PFSK-1 (cell line): ENCODE results near the gene MAN2B2.

Experiments used
- FOXP2 ChIP-seq: optimal IDR thresholded peaks from 2 replicates; pipeline ENCODE3; 2011; ENCODE audit warnings: borderline replicate concordance, control low read depth, inconsistent platforms; ENCODE audit not compliant: insufficient read depth; ENCODE audit errors: extremely low read length, extremely low read depth
- POLR2AphosphoS5 ChIP-seq: IDR thresholded peaks from 2 replicates; pipeline ENCODE4 v1.6.1; 2012; ENCODE audit warnings: low read depth, mild to moderate bottlenecking, control low read depth, low read length, moderate library complexity
- SIN3A ChIP-seq: IDR thresholded peaks from 2 replicates; pipeline ENCODE4 v1.6.1; 2012; ENCODE audit warnings: mild to moderate bottlenecking, low read length, moderate library complexity, borderline replicate concordance; ENCODE audit not compliant: insufficient read depth
- TAF1 ChIP-seq: IDR thresholded peaks from 2 replicates; pipeline ENCODE4 v1.6.1; 2012; ENCODE audit warnings: low read length, control low read depth, borderline replicate concordance; ENCODE audit not compliant: insufficient read depth
- TF ChIP-seq, protein P1 (sequence below), 2 experiments: IDR thresholded peaks; 2 replicates each; pipeline versions ENCODE4 v1.6.1 to v1.8.0; 2011 to 2012; ENCODE audit warnings: low read depth in 2 of 2, low read length in 2 of 2, control low read depth in 1 of 2, inconsistent platforms in 1 of 2, mild to moderate bottlenecking in 1 of 2, moderate library complexity in 1 of 2; ENCODE audit not compliant: insufficient read depth in 1 of 2

The MAN2B2 gene

DNA sequence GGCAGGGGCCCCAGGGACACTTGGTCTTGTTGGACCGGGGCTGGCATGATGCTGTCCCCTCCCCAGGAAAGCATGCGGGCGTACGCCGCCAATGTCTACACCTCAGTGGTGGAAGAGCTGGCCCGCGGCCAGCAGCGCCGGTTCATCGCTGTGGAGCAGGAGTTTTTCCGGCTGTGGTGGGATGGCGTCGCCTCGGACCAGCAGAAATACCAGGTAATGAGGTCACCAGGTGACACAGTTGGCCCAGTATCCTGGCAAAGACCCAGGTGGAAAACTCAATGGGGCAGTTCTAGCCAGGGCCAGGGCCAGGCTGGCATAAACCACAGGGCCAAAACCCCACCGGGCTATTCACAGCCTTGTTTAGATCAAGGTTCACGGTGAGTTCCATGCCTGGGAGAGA lies 1.5 kb downstream of the MAN2B2 start:
- TF ChIP-seq, protein P1, sequence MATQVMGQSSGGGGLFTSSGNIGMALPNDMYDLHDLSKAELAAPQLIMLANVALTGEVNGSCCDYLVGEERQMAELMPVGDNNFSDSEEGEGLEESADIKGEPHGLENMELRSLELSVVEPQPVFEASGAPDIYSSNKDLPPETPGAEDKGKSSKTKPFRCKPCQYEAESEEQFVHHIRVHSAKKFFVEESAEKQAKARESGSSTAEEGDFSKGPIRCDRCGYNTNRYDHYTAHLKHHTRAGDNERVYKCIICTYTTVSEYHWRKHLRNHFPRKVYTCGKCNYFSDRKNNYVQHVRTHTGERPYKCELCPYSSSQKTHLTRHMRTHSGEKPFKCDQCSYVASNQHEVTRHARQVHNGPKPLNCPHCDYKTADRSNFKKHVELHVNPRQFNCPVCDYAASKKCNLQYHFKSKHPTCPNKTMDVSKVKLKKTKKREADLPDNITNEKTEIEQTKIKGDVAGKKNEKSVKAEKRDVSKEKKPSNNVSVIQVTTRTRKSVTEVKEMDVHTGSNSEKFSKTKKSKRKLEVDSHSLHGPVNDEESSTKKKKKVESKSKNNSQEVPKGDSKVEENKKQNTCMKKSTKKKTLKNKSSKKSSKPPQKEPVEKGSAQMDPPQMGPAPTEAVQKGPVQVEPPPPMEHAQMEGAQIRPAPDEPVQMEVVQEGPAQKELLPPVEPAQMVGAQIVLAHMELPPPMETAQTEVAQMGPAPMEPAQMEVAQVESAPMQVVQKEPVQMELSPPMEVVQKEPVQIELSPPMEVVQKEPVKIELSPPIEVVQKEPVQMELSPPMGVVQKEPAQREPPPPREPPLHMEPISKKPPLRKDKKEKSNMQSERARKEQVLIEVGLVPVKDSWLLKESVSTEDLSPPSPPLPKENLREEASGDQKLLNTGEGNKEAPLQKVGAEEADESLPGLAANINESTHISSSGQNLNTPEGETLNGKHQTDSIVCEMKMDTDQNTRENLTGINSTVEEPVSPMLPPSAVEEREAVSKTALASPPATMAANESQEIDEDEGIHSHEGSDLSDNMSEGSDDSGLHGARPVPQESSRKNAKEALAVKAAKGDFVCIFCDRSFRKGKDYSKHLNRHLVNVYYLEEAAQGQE (IDR thresholded peaks at IDR 0.05; ENCODE audit: insufficient read depth in 1 of 2, low read depth in 2 of 2, low read length in 2 of 2): no peak
- TF ChIP-seq POLR2AphosphoS5: no peak
- TF ChIP-seq FOXP2: no peak
- no peak for TF ChIP-seq SIN3A
- TF ChIP-seq TAF1: no peak

DNA sequence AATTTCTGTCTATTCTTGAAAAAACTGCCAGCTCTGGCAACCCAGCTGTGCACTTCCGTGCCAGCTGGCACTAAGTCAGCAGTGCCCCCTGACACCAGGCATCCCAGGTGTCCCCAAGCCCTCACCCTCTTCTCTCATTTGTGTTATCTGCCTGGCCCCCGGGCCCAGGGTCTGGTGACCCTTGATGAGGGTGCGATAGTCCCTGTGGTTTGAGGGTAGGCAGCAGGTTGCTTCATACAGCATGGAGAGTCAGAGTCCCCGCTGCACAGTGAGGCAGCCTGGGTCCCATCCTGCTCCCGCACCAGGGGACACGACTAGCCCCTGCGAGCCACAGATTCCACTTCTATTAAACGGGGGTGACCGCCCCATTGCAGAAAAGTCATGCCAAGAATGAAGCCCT lies 1.9 kb downstream of the MAN2B2 start:
- TF ChIP-seq TAF1: no peak
- TF ChIP-seq POLR2AphosphoS5: no peak
- TF ChIP-seq, protein P1 (IDR thresholded peaks at IDR 0.05; ENCODE audit: insufficient read depth in 1 of 2, low read depth in 2 of 2, low read length in 2 of 2): no peak
- TF ChIP-seq FOXP2: no peak
- no peak for TF ChIP-seq SIN3A

DNA sequence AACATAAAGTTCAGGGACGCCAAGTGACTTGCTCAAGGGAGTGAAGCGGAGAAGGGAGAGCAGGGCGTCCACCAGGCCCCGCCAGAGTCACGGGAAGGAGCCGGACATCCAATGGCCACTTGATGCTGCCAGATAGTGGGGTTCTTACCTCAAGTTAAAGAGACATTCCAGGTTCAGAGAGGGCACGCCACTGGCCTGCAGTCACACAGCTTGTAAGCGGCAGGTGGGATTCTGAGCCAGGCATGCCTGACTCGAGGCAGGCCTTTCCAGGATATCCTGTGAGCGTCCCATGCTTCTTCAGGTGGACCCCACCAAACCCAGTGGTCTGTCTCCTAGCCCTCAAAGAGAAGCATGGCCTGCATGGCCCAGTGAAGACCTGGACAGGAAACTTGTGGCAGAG lies 2.4 kb downstream of the MAN2B2 start:
- TF ChIP-seq SIN3A: no peak
- TF ChIP-seq, protein P1 (IDR thresholded peaks at IDR 0.05; ENCODE audit: insufficient read depth in 1 of 2, low read depth in 2 of 2, low read length in 2 of 2): no peak
- TF ChIP-seq FOXP2: no peak
- TF ChIP-seq TAF1: no peak
- no peak for TF ChIP-seq POLR2AphosphoS5

DNA sequence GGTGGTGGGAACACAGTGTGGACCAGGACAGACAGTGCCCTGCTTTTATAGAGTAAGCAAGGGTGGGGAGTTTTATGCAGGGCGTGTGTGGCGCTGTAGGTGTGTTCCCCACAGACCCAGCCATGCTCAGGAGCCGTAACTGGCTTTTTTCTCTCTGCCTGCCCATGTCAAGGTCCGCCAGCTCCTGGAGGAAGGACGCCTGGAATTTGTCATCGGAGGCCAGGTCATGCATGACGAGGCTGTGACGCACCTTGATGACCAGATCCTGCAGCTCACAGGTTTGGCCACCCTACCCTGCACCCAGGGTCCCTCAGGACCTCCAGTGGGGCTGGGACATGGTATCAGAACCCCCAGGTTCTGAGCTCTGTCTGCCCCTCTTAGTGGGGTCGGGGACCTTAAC lies 3.2 kb downstream of the MAN2B2 start:
- no peak for TF ChIP-seq POLR2AphosphoS5
- TF ChIP-seq SIN3A: no peak
- no peak for TF ChIP-seq TAF1
- TF ChIP-seq, protein P1 (IDR thresholded peaks at IDR 0.05; ENCODE audit: insufficient read depth in 1 of 2, low read depth in 2 of 2, low read length in 2 of 2): no peak
- TF ChIP-seq FOXP2: no peak

DNA sequence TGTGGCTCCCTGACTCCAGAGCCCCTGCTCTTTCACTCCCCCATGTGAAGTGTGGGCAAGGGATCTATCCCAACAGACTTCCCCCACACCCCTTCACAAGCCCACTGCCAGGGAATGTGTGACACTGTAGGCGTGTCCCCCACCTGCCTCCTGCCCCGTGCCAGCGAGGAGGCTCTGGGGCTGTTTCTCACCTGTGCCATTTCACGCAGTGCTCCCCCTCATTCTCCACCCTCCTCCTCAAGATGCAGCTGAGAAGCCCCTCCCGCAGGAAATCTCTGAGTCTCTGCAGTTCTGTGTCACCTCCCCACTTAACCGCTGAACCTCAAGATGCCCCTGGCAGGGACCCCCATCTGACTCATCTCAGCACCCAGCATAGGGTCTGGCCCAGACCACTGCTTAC lies 5.4 kb downstream of the MAN2B2 start:
- TF ChIP-seq FOXP2 (no peak), TAF1 (no peak), POLR2AphosphoS5 (no peak), SIN3A (no peak)
- TF ChIP-seq, protein P1 (IDR thresholded peaks at IDR 0.05; ENCODE audit: insufficient read depth in 1 of 2, low read depth in 2 of 2, low read length in 2 of 2): no peak
